Stimulated activated CD4-positive, alpha-beta T cell treated with anti-CD3 and anti-CD28 coated beads, Interleukin-15, amount 100 ng/mL, for 48 hours (primary cell): ENCODE data around the gene MTFP1.
A peak's percentile ranks its signal among the peaks of the same experiment; 100 is the strongest.
"Not testable (repeated sequence)": the region's sequence is repeated elsewhere in the genome, so short reads cannot be mapped to it uniquely, and the experiment has no call there.

Experiments
- DNase-seq, 2 donors: peaks; one replicate each; pipeline ENCODE4 v3.0.0-alpha.2; 2020; ENCODE audit warnings: low read depth in 2 of 2

The MTFP1 gene

DNA sequence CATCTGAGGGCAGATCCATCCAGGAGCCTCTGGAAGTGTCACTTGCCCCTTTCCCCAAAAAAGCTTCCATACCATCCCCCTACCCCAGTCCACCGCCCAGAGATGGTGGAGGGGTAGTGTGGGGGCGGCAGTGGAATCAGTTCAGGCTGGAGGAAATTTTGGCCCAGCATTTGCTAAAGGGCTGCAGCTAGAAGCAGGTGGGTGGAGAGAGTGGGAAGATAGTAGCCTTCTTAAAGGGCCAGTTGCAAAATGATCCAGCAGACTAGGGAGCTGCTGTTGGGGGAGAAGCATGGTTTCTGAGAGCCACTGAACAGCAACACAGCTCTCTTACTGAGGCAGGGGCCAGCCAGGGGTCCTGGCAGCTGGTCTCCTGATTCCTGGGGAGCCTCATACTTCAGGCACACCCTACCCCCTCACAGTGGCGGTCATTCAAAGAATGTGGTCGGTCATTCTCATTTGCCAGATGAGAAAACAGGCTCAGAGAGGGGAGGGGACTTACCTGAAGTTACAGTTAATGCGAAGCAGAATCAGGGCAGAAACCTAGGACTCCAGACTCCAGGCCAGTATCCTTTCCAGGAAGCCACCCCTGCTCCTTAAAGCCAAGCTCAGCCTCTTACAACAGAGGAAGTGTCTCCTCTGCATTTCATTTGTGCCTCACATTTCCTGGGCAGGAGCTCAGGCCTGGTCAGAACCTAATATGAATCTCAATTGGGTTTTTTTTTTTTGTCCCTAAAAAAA is 23.4 kb upstream of the MTFP1 start:
- no peak for DNase-seq

- DNase-seq = not testable (repeated sequence)
These were observed 22.8 kb upstream of the MTFP1 start for GRCh38 chr22:30402766-30403104.

- DNase-seq = no peak
These were observed 21.3 kb upstream of the MTFP1 start for GRCh38 chr22:30404307-30404706.

DNA sequence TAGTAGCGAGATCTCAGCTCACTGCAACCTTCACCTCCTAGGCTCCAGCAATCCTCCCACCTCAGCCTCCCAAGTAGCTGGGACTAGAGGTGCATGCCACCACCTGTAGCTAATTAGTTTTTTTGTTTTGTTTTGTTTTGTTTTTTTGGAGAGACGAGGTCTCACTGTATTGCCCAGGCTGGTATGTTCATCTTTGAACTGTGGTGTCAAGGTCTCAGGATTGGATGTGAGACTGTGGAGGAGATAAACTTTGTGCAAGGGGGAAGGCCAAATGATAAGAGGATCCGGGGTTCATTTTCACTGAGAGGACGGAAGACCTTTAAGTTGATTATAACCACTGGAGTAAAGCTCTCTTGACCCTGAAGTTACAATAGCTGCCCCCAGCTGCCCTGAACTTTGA is 19.8 kb upstream of the MTFP1 start:
- no peak for DNase-seq

GRCh38 chr22:30406400-30406799 is 19.2 kb upstream of the MTFP1 start:
- DNase-seq = no peak

DNA sequence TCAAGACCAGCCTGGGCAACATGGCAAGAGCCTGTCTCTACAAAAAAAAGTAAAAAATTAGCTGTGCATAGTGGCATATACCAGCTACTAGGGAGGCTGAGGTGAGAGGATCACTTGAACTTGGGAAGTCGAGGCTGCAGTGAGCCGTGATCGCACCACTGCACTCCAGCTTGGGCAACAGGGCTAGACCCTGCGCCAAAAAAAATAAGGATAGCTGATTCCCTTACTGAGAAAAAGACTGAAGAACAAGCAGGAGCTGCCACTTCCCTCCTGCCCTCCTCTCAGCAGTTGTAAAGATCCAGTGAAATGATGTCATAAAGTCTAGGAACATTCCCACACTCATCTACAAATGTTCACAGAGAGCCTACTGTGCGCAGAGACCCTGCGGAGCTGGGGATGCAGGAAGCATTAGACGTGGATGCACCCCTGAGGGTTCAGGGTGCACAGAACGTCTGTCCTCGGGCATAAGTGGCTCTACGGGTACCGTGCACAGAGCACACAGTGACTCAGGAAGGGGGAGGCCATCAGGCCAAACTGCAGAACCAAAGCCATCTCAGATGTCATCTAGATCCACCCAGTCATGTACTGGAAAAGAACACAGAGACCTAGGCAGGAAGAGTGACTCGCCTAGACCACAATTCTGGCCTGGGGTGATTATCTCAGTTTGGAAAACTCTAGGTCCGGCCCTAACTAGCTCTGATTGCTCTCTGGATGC is 17.0 kb upstream of the MTFP1 start:
- DNase-seq = no peak

DNA sequence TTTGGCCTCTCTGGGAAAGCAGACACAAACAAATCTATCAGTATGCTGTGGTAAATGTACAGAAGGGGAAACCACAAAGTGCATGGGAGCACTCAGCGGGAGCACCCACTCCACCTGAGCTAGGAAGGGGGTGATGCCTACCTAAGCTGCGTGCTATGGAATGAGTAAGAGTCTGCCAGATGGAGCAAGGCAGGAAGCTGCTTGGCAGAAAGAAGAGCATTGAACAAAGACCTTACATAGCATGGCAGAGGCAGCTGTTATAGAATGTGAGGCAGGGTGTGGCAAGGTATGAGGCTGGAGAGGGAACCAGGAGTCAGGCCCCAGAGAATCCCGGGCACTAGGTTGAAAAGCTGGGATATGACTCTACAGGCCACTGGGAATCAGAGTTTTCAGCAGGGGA is 13.8 kb upstream of the MTFP1 start:
- DNase-seq = no peak

GRCh38 chr22:30413001-30413400 is 12.6 kb upstream of the MTFP1 start:
- DNase-seq = no peak

DNA sequence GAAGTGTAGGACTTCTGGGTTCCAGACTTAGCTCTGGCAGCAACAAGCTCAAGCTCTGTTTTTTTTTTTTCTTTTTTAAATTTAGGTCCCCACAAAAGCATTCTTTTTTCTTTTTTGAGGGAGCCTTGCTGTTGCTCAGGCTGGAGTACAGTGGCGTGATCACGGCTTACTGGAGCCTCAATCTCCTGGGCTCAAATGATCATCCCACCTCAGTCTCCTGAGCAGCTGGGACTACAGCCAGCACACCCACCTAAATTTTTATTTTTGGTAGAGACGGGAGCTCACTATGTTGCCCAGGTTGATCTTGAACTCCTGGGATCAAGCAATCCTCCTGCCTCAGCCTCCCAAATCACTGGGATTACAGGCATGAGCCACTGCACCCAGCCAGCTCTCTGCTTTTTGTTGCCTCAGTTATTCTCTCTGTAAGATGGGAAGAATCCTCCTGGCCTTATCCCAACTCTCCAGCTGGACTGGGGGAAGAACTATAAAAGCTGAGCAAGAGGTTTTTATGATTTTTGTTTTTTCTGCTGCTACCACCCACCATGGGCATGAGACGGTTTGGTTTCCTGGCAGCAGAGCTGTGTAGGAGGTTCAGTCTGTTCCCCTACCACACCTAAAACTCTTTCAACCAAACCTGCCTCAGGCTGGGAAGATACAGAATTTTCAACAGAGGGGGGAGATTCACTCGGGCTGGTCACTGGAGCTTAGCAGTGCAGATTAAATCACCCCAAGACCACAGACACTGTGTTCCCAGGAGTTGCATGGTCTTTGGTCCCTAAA is 11.6 kb upstream of the MTFP1 start:
- no peak for DNase-seq

DNA sequence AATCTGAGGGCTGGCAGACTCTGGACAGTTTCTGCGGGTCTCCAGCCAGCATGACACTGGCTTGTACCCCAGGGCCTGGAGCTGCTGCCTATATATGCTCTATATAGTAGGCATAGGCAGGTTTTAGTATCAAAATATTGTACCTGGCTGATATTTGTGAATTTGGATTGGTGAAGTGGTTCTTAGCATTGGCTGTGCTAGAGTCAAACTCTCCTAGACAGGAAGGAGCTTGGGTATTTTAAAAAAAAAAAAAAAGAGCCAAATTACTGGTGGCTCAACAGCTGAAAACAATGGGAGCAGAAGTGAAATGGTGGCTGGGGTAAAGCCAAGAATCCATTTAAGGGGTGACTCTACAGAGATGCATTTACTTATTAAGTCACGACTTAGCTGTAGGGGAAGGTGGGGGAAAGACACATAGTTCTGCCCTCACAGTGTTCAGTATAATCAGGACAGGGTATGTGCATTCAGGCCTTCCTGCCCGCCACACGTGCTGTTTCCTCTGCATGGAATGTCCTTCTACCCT is 11.0 kb upstream of the MTFP1 start:
- no peak for DNase-seq

GRCh38 chr22:30416403-30416802 is 9.2 kb upstream of the MTFP1 start:
- DNase-seq = no peak

- DNase-seq = no peak
These were observed 8.7 kb upstream of the MTFP1 start for GRCh38 chr22:30416837-30417236.

- no peak for DNase-seq
These were observed 5.0 kb upstream of the MTFP1 start for GRCh38 chr22:30420347-30421125.

DNA sequence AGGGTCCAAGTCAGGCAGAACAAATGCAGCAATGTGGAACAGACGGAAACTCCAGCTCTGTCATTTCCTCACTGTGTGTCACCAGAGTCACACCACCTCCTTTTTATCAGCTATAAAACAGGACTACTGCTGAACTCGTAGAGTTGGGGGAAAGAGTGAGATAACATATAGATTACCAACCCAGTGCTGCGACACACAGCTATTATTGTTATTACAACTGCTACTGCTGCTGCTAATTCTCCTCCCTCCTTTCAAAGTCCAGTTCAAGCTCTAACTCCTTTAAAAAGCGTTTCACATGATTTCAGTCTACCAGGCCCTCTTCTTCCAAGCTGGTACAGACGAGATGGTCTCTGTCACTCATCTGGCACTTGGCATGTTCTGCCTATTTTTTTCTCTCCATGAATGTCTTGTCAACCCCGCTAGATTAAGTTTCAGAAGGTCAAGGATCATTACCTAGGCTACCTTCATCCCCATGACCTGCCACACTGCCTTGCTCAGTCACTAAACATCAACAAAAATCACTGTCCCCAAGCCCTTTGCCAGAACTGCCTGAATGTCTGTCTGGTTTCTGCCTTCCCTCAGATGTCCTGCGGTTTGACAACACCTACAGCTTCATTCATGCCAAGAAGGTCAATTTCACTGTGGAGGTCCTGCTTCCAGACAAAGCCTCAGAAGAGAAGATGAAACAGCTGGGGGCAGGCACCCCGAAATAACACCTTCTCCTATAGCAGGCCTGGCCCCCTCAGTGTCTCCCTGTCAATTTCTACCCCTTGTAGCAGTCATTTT is 3.7 kb upstream of the MTFP1 start:
- no peak for DNase-seq

DNA sequence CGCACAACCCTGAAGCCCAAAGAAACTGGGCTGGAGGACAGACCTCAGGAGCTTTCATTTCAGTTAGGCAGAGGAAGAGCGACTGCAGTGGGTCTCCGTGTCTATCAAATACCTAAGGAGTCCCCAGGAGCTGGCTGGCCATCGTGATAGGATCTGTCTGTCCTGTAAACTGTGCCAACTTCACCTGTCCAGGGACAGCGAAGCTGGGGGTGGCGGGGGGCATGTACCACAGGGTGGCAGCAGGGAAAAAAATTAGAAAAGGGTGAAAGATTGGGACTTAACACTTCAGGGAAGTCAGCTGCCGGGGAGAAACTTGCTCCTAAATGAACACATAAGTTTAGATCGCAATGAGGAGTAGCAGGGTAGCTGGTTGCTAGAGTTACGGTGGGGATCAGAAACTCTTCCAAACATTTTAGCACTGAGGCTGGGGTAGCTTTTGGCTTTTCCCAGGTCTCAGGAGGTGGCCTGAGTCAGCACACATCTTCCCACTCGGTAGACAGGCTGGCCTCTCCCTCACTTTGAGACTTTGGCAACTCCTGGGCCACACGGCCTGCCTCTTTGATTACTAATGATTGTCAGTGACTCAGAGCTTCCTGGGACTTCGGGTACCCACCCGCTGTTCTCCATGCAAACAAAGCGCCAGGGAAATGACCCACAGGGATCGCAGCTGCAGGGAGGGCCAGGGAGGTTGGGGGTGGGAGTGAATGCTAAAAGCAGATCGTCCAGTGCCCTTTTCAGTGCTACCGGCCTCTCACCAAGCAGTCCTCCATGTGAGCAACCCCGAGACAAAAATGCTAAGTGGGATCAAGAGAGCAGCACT is 2.9 kb upstream of the MTFP1 start:
- no peak for DNase-seq

DNA sequence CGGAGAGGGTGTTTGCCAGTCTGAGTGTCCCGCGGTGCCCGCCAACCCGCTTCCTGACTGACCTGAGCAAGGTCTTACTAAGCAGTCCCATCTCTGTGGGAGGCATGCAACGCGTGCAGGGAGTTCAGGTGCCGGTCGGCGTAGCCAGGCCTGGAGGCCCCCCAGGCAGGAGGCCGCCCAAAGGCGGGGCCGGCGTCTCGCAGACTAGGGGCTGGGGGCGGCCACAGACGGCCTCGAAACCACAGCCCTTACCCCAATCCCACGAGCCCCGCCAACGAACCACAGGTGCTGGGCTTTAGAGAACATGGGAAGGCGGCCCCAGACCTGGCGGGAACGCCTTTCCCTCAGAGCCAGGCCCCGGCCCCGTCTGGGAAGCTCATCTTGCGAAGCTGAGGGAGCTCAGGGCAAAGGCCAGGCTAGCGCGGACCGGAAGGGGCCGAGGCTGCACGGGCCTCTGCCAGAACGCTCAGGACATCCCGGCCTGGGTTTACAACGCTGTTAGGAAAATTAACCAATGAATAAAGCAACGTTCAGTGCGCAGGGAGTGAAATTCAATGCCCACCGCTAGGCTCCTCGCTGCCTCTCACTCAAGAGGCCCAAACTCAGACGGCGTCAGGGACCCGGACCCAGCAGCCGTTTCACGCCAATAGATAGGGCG is 2.1 kb upstream of the MTFP1 start:
- DNase-seq = peak in 1 of 2 donors; percentile 61

- DNase-seq = peak; percentile 97 to 99
These were observed 1.5 kb upstream of the MTFP1 start for GRCh38 chr22:30423959-30424533.

- no peak for DNase-seq
These were observed 838 bp upstream of the MTFP1 start for GRCh38 chr22:30424534-30425326.

- DNase-seq = no peak
These were observed 297 bp upstream of the MTFP1 start for GRCh38 chr22:30425327-30425615.
